ENCODE measurements around the gene ASIC2.
A peak's percentile ranks its signal among the peaks of the same experiment; 100 is the strongest.

ASIC2 gene

GRCh38 chr17:33202796-33203495, 90.1 kb downstream of the ASIC2 start:
- no peak for DNase-seq

GRCh38 chr17:33202021-33202420, 91.1 kb downstream of the ASIC2 start:
- no peak for DNase-seq

DNA sequence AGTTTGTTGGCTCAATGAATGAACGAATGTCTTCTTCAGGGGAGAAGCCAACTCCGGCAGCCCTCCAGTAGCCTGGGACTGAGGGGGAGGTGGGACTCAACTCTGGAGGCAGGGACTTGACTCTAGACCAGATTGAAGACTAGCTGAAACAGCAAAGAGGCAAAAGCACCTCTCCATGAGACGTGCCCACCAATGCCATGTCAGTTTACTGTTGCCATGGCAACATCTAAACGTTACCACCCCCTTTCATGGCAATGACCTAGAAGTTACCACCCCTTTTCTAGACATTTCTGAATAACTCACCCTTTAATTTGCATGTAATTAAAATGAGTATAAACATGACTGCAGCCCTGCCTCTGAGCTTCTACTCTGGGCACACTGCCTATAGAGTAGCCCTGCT, 91.8 kb downstream of the ASIC2 start:
- no peak for DNase-seq

- DNase-seq: peak; percentile 32
These were observed 92.5 kb downstream of the ASIC2 start for GRCh38 chr17:33200587-33200986.

GRCh38 chr17:33199571-33200510, 93.3 kb downstream of the ASIC2 start:
- DNase-seq: no peak

GRCh38 chr17:33198954-33199353, 94.1 kb downstream of the ASIC2 start:
- no peak for DNase-seq

DNA sequence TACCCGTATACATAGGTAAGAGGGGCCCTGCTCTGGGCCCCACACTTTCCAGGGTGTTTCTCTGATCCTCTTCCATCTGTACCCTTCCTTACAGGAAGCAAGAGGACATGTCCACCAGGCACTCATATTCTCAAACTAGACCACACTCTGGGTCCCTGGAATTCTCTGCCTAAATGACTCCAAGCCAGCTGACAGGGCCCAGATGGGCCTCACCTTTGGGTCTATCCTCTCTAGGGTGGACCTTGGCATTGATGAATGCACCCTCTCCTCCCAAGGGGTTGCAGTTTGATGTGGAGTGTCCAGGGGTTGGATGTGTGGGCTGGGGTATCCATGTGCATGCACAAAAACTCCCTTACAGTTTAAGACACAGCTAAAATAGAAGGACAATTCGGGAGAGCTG, 95.8 kb downstream of the ASIC2 start:
- DNase-seq: no peak

DNA sequence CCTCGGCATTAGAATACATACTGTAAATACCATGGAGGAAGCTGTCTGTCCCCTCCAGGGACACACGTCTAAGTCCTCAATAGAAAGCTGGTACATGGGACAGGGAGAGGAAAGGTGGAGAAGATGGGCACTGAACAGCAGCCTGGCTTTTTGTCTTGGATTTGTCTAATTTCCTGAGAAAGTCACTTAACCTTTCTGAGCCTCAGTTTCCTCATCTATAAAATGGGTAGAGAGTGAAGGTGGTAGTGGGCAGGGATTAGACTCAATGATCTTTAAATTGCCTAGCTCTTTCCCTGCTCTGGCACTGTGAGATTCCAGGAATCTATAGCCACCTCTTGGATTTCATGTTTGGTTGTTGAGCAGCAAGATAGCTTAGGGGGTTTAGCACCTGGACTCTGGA, 96.2 kb downstream of the ASIC2 start:
- no peak for DNase-seq

- no peak for DNase-seq
These were observed 99.9 kb downstream of the ASIC2 start for GRCh38 chr17:33192951-33193911.

DNA sequence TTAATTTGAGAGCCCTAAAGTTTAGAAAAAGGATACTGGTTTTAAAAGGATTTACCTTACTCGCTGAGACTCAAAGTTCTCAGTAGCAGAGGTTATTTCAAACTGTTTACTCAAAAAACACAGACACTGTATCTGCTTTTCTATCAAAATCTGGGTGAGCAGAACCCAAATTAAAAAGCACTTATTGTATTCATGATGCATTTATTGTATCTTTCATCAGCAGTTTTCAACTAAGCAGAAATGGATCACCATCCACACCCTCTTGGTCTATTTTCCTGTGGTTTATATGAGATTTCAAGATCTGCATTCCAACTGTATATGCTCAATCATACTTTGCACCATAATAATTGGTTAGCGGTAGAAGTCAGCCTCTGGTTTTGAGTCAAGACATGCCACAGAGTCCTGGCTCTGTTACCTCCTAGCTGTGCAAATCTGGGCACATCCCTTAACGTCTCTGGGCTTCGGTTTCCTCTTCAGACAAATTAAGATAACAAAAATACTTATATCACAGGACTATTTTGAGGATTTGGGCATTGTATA, 109.5 kb downstream of the ASIC2 start:
- no peak for DNase-seq

GRCh38 chr17:33179151-33179550, 113.9 kb downstream of the ASIC2 start:
- no peak for DNase-seq

DNA sequence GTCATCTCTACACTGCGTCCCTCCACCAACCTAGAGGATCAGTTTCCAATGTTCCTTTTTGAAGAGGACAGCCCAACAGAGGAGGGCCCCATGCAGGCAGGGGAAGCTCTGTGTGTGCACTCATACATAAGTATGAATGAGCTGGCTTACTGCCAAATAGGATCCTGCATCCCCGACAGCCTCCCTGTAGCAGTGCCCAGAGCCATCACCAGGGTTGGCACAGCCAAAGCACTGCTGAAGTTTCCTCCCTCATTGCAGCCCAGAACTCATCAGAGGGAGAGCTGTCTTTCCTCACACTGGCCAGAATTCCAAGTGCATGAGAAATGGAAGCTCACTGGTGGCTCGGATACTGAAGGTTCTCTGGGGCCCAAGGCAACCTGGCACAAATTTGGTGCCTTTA, 114.4 kb downstream of the ASIC2 start:
- no peak for DNase-seq

DNA sequence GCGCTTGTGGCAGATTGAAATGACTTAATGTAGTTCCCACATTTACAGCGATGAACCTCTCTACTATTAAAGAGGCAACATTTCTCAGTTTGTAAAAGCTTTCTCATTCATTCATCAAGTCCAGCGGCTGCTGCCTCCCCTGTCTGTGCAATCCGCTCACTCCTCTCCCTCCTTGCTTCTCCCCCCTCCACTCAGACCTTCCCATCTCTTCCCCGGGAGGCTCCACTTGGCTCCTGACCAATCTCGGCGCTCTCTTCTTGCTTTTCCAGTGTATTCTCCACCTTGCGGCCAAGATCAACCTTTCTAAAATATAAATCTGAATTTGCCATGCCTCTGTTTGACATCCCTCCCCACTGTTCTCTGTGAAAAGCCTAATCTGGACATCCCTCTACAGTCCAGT, 117.5 kb downstream of the ASIC2 start:
- DNase-seq: no peak

- DNase-seq: no peak
These were observed 121.2 kb downstream of the ASIC2 start for GRCh38 chr17:33171931-33172330.

- DNase-seq: no peak
These were observed 123.4 kb downstream of the ASIC2 start for GRCh38 chr17:33169580-33170285.

DNA sequence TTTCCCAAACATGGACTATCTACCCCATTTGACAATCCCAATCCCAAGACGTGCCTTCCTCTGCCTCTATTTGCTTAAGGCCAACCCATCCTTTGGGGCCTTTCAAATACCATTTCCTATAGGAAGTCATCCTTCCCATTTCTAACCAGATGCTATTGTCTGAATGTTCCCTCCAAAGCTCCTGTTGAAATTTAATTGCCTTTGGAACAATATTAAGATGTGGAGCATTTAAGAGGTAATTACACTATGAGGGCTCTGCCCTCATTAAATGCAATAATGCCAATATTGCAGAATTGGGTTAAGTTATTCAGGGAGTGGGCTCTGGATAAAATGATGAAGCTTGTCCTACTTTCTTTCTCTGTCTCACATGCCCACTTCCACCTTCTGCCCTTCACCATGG, 125.4 kb downstream of the ASIC2 start:
- no peak for DNase-seq

DNA sequence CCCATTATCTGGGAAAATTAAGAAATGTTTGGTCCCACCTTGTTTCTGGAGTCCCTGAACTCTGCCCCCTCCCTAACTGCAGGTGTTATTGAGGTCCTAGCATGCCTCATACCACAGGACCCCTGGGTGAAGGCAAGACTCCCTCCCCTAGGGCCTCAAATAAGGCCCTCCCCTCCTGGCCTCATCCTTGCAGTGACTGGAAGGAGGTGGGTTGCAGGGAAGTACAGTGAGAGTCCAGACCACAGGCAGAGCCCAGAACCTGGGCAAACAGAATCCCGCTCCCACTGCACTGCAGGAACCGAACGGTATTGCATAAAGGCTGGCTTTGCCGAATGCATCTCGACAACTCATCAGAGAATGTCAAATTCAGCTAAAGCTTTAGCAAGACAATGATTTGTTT, 126.6 kb downstream of the ASIC2 start:
- DNase-seq: no peak

DNA sequence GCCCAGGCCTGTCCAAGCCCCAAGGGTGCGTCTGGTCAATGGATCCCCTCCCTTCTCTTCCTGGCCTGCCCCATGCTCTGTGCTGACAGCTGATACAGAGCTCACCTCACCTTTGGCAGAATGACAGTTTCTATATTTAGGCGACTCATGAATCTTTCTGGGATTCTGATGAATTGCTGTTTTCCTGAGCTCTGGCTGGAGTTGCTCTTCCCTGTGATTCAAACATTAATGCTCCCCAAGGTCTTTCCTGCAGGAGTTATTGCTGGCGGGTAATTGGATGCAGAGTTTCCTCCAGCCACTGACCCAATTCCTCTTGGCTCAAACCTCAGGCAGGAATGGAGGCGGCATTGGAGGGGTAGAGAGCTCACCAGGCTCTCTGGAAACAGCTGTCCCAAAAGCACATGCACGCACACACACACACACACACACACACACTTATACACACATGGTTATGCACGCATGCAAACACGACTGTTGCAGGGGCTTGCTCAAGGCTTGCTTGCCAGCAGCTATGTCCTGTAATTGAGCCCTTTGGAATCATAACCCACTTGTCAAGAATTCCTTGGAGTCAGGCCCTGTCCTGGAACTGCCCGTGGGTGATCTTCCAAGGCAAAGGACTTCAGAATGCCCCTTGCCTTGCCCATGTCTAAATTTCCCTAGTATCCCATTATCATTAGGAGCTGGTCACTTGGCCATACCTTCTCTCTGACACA, 128.8 kb downstream of the ASIC2 start:
- DNase-seq: no peak

DNA sequence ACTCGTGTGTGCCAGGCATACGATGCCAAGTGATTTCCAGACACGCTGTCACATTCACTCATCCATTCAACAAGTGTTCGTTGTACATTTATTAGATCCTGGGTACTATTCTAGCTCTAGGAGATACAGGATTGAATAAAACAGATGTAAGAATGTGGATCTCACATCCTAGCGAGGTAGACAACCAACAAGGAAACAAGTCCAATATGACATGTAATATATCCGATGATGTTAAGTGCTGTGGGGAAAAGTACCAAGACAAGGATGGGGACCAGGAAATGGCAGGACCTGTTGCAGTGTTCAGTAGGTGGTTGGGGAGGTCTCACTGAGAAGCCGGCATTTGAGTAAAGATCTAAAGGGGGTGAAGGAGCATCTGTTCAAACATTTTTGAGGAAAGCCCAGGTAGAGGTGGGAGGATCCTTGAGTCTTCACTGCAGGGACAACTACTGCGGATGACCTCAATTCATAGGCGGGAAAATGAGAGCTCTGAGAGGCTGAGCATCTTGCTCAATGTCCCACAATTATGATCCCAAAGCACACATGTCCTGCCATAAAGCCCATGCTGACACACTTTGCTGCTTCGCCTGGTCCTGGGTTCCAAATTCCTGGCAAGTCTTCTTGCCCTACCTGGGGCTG, 129.4 kb downstream of the ASIC2 start:
- DNase-seq: no peak

DNA sequence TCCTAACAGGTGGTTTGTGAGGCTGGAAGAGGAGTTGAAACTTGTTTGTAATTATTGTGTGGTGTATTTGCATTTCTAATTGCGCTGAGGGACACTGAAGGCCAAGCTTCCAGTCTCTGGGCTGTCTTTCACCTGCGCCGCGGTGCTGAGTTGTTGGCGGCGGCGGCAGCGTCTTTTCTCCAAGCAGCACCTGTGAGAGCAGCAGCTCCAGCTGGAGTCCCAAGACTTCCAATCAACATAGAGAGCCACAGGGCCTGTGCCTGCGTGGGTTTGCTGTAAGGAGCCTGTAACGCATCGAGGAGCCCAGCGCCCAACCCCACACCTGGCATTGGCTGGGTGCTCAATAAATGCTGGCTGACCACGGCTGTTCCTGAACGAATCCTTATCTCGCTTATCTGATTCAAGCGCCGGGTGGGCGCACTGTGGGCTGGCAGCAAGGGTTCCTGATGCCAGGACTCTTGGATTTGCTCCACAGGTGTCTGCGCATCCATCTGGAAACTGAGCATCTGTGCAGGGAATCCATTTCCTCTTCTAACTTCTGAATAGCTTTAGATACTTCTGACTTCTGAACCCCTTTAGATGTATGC, 138.1 kb downstream of the ASIC2 start:
- no peak for DNase-seq

DNA sequence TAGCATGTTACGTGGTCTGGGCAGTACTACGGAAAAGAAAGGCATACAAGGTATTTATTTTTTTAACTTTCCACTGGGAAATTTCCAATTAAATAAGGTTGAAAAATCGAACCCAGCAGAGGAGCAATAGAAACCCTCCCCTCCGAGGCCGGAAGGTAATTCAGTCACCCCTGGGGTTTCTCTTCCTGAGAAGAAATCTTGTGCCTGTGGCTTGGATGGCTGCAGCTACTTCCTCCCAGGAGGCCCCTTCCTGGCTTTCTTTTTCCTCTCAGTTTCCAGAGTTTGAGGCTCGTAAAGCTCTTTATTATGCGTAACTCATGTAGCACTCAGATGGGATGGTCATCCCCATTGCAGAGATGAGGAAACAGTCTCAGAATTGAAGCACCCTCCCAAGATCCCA, 140.3 kb downstream of the ASIC2 start:
- no peak for DNase-seq
